GM12878 (cell line): Measurements from ENCODE around the gene UTP11. TPM values are rescaled to one million over a fixed set of nuclear protein-coding genes. Genes with fewer than 3 reads are reported as not detected.

Experiments
- ATF7 ChIP-seq: fragments of 450-650 bp; IDR thresholded peaks from 2 replicates; pipeline ENCODE4 v1.6.1; 2016; ENCODE audit warnings: low read depth, mild to moderate bottlenecking
- CEBPB ChIP-seq, 2 experiments: fragments of 150-350 bp in 1 of 2; IDR thresholded peaks; 2 replicates each; pipeline ENCODE4 v1.6.1; 2012 to 2014; ENCODE audit warnings: low read depth in 2 of 2, low read length in 2 of 2, borderline replicate concordance in 1 of 2, inconsistent platforms in 1 of 2
- CREB1 ChIP-seq: IDR thresholded peaks from 2 replicates; pipeline ENCODE4 v1.6.1; 2012; ENCODE audit warnings: low read depth, mild to moderate bottlenecking, inconsistent platforms
- CREM ChIP-seq: IDR thresholded peaks from 2 replicates; pipeline ENCODE4 v1.6.1; 2014; ENCODE audit warnings: antibody characterized with exemption, low read depth
- DPF2 ChIP-seq: fragments of 450-650 bp; IDR thresholded peaks from 2 replicates; pipeline ENCODE4 v1.6.1; 2017; ENCODE audit warnings: mild to moderate bottlenecking
- E2F8 ChIP-seq: fragments of 450-650 bp; IDR thresholded peaks from 2 replicates; pipeline ENCODE4 v1.6.1; 2018; ENCODE audit warnings: mild to moderate bottlenecking, low read depth, moderate library complexity; ENCODE audit not compliant: partially characterized antibody
- FOXK2 ChIP-seq: fragments of 450-650 bp; IDR thresholded peaks from 2 replicates; pipeline ENCODE4 v1.6.1; 2017; ENCODE audit warnings: mild to moderate bottlenecking, moderate library complexity
- HDAC6 ChIP-seq: fragments of 200-600 bp; sonication (generic); IDR thresholded peaks from one replicate; pipeline ENCODE4 v1.8.0; 2017; ENCODE audit warnings: antibody characterized with exemption; ENCODE audit not compliant: unreplicated experiment
- IKZF2 ChIP-seq, 2 experiments: fragments of 450-650 bp; IDR thresholded peaks; 2 replicates each; pipeline ENCODE4 v1.6.1; 2017; ENCODE audit warnings: mild to moderate bottlenecking in 2 of 2, moderate library complexity in 2 of 2
- IRF3 ChIP-seq: fragments of 450-650 bp; IDR thresholded peaks from 2 replicates; pipeline ENCODE4 v1.6.1; 2014; ENCODE audit warnings: mild to moderate bottlenecking
- IRF5 ChIP-seq: fragments of 450-650 bp; IDR thresholded peaks from 2 replicates; pipeline ENCODE4 v1.6.1; 2017; ENCODE audit warnings: borderline replicate concordance
- MEF2B ChIP-seq: fragments of 450-650 bp; IDR thresholded peaks from 2 replicates; pipeline ENCODE4 v1.6.1; 2018; ENCODE audit warnings: mild to moderate bottlenecking, moderate library complexity; ENCODE audit not compliant: partially characterized antibody, poor library complexity, severe bottlenecking
- MYC ChIP-seq: IDR thresholded peaks from 2 replicates; pipeline ENCODE4 v1.6.1; 2011; ENCODE audit warnings: mild to moderate bottlenecking, low read length, moderate library complexity, inconsistent platforms; ENCODE audit not compliant: insufficient read depth, insufficient replicate concordance, insufficient read length, severe bottlenecking
- NFXL1 ChIP-seq: fragments of 450-650 bp; IDR thresholded peaks from 2 replicates; pipeline ENCODE4 v1.6.1; 2017; ENCODE audit warnings: antibody characterized with exemption, mild to moderate bottlenecking, borderline replicate concordance
- PML ChIP-seq: IDR thresholded peaks from 2 replicates; pipeline ENCODE4 v1.6.1; 2012; ENCODE audit warnings: low read length, inconsistent platforms
- RB1 ChIP-seq: fragments of 450-650 bp; formaldehyde crosslinking; IDR thresholded peaks from 2 replicates; pipeline ENCODE4 v1.6.1; 2017; ENCODE audit warnings: mild to moderate bottlenecking, borderline replicate concordance
- SMARCA5 ChIP-seq: fragments of 450-650 bp; IDR thresholded peaks from 2 replicates; pipeline ENCODE4 v1.6.1; 2017; ENCODE audit warnings: mild to moderate bottlenecking
- SMC3 ChIP-seq: IDR thresholded peaks from 2 replicates; pipeline ENCODE4 v1.6.1; 2011; ENCODE audit warnings: low read length, improper control_type of control experiment, borderline replicate concordance
- TAF1 ChIP-seq: IDR thresholded peaks from 2 replicates; pipeline ENCODE4 v1.6.1; 2011; ENCODE audit warnings: mild to moderate bottlenecking, low read depth, low read length, borderline replicate concordance
- YY1 ChIP-seq: IDR thresholded peaks from 2 replicates; pipeline ENCODE4 v1.6.1; 2011; ENCODE audit warnings: low read depth, mild to moderate bottlenecking, low read length
- ZNF217 ChIP-seq: fragments of 450-650 bp; IDR thresholded peaks from 2 replicates; pipeline ENCODE4 v1.6.1; 2017; ENCODE audit warnings: antibody characterized with exemption, mild to moderate bottlenecking
- ZZZ3 ChIP-seq: IDR thresholded peaks from 2 replicates; pipeline ENCODE4 v1.6.1; 2011; ENCODE audit warnings: low read depth; ENCODE audit not compliant: control insufficient read depth, insufficient read length
- polyA plus RNA-seq, 11 experiments: library from polyadenylated mRNA; depleted of rRNA in 4 of 11; unstranded in 6 of 11; stranded (reverse) in 5 of 11; fragments of >200 nt; fragmentation: Nextera tagmentation in 4 of 11; fragmentation: Illumina TruSeq in 1 of 11; extraction: Ambion mirVana in 4 of 11; extraction: Trizol in 1 of 11; gene quantifications; 1 replicate in 1 of 11; 2 replicates in 10 of 11; pipeline versions ENCODE4 v1.2.1 to v1.2.3, GENCODE V29; 2011 to 2016; ENCODE audit warnings: inconsistent platforms in 2 of 11, missing spikeins in 2 of 11, low read depth in 1 of 11
- total RNA-seq, 4 experiments: library from RNA; depleted of rRNA in 3 of 4; stranded (reverse); fragments of >200 nt in 3 of 4; fragmentation: Illumina TruSeq in 1 of 4; extraction: Trizol in 1 of 4; gene quantifications; 2 replicates each; pipeline versions ENCODE4 v1.2.1 to v1.2.3, GENCODE V29; 2013 to 2021

The UTP11 gene
- total and polyA plus RNA-seq, 10 of the 15 experiments (the other 5 are each of a cell fraction or from before 2014, with no cell fraction given) = 34.5 to 146 (median 64.2) TPM

GRCh38 chr1:38053416-38054091 is 41.0 kb downstream of the UTP11 start (continued):
- TF ChIP-seq IRF3 = no peak
- no peak for TF ChIP-seq NFXL1
- no peak for TF ChIP-seq HDAC6
- 0 out of 2 replicates have a peak, but pooled peaks have one; percentile 20 for TF ChIP-seq DPF2
- TF ChIP-seq MEF2B = no peak
- no peak for TF ChIP-seq PML
- TF ChIP-seq CEBPB (IDR thresholded peaks at IDR 0.05; ENCODE audit: borderline replicate concordance in 1 of 2, low read depth in 2 of 2, low read length in 2 of 2) = no peak
- TF ChIP-seq E2F8 = no peak
- no peak for TF ChIP-seq FOXK2
- no peak for TF ChIP-seq IRF5
- no peak for TF ChIP-seq YY1
- peak; percentile 21; the same call in 1 of the 2 replicates for TF ChIP-seq CREM
- TF ChIP-seq SMC3 = no peak
- no peak for TF ChIP-seq ZZZ3
- no peak for TF ChIP-seq SMARCA5
- peak; percentile 21 to 44; a peak in 1 of 4 replicates for TF ChIP-seq IKZF2 (IDR thresholded peaks at IDR 0.05)
- no peak for TF ChIP-seq MYC
- TF ChIP-seq ATF7 = peak; percentile 46; the same call in 1 of the 2 replicates
- no peak for TF ChIP-seq RB1
- TF ChIP-seq ZNF217 = no peak
- no peak for TF ChIP-seq CREB1
- no peak for TF ChIP-seq TAF1
